Measurements from ENCODE around the gene FOLR2. TPM values are rescaled to one million over a fixed set of nuclear protein-coding genes. Genes with fewer than 3 reads are reported as not detected.
"Not testable (repeated sequence)": the region's sequence is repeated elsewhere in the genome, so short reads cannot be mapped to it uniquely, and the experiment has no call there.

The FOLR2 gene
- total RNA-seq, 4 donors from 2014 or later: 6.4 to 16.1 (median 8.6) TPM; not detected in 1

DNA sequence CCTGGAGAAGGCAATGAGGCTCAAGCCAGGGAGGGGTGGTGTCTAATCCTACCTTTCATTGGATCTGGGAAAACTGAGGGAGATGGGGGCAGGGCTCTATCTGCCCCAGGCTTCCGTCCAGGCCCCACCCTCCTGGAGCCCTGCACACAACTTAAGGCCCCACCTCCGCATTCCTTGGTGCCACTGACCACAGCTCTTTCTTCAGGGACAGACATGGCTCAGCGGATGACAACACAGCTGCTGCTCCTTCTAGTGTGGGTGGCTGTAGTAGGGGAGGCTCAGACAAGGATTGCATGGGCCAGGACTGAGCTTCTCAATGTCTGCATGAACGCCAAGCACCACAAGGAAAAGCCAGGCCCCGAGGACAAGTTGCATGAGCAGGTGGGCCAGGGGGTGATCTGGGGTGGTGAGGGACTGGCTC lies 24.6 kb upstream of the FOLR2 start, which contains the start of gene FOLR1:
Gene FOLR1, plus strand, starts transcription at position 180 of the 421 bp plus-strand sequence. Its CDS starts 34 bp downstream, at position 214.
- no peak for DNase-seq
- peaks cover 0 to 3% (median 0%) of the 10 kb centered on the region in 4 donors for H3K4me1 ChIP-seq
- intact Hi-C loops (cut with DNase I; ENCODE audit: low total_unique reads) (no loop called here), in situ Hi-C loops (cut with MboI; ENCODE audit: low pct_ligation_motif_present in 1 of 4, low pct_unique_long_range_greater_than_20kb in 1 of 4, low sequenced_read_pairs in 3 of 4) (no loop called here)
- H3K4me3 ChIP-seq: no peak within 1 kb of the TSS
- H3K9me3 ChIP-seq: no peaks in the 10 kb centered on the region
- no peak for TF ChIP-seq POLR2AphosphoS5 (IDR thresholded peaks at IDR 0.05)
- no peaks in the 10 kb centered on the region for H3K36me3 ChIP-seq
- 80 to 100% methylated on average over 1 to 5 of the region's 5 CpGs for WGBS, 2 donors (ENCODE audit: low coverage in 1 of 2)
- no peak within 1 kb of the TSS for H3K27ac ChIP-seq
- no peaks in the 10 kb centered on the region for H3K27me3 ChIP-seq

DNA sequence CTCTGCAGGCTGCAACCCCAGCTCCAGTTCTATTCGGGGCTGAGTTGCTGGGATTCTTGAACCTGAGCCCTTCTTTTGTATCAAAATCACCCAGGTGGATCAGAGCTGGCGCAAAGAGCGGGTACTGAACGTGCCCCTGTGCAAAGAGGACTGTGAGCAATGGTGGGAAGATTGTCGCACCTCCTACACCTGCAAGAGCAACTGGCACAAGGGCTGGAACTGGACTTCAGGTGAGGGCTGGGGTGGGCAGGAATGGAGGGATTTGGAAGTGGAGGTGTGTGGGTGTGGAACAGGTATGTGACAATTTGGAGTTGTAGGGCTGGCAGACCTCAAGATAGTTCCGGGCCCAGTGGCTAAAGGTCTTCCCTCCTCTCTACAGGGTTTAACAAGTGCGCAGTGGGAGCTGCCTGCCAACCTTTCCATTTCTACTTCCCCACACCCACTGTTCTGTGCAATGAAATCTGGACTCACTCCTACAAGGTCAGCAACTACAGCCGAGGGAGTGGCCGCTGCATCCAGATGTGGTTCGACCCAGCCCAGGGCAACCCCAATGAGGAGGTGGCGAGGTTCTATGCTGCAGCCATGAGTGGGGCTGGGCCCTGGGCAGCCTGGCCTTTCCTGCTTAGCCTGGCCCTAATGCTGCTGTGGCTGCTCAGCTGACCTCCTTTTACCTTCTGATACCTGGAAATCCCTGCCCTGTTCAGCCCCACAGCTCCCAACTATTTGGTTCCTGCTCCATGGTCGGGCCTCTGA lies 20.9 kb upstream of the FOLR2 start:
- no peaks in the 10 kb centered on the region for H3K36me3 ChIP-seq
- 90% methylated on average over 11 of the region's 12 CpGs; no CpG with 5 or more reads in 1 of the 2 donors for WGBS, 2 donors (ENCODE audit: low coverage in 1 of 2)
- intact Hi-C loops (cut with DNase I; ENCODE audit: low total_unique reads): no loop called here
- H3K9me3 ChIP-seq: no peaks in the 10 kb centered on the region
- DNase-seq: no peak
- no peaks in the 10 kb centered on the region for H3K27me3 ChIP-seq
- H3K27ac ChIP-seq: no peak overlapping the region
- in situ Hi-C loops (cut with MboI; ENCODE audit: low pct_ligation_motif_present in 1 of 4, low pct_unique_long_range_greater_than_20kb in 1 of 4, low sequenced_read_pairs in 3 of 4): no loop called here
- no peak for TF ChIP-seq EP300 (IDR thresholded peaks at IDR 0.05; ENCODE audit: low read depth)
- TF ChIP-seq, protein P1, sequence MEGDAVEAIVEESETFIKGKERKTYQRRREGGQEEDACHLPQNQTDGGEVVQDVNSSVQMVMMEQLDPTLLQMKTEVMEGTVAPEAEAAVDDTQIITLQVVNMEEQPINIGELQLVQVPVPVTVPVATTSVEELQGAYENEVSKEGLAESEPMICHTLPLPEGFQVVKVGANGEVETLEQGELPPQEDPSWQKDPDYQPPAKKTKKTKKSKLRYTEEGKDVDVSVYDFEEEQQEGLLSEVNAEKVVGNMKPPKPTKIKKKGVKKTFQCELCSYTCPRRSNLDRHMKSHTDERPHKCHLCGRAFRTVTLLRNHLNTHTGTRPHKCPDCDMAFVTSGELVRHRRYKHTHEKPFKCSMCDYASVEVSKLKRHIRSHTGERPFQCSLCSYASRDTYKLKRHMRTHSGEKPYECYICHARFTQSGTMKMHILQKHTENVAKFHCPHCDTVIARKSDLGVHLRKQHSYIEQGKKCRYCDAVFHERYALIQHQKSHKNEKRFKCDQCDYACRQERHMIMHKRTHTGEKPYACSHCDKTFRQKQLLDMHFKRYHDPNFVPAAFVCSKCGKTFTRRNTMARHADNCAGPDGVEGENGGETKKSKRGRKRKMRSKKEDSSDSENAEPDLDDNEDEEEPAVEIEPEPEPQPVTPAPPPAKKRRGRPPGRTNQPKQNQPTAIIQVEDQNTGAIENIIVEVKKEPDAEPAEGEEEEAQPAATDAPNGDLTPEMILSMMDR (IDR thresholded peaks at IDR 0.05): no peak
- TF ChIP-seq POLR2A (IDR thresholded peaks at IDR 0.05): no peak
- TF ChIP-seq POLR2AphosphoS5 (IDR thresholded peaks at IDR 0.05): no peak
- H3K4me1 ChIP-seq: no peaks in the 10 kb centered on the region
- no peak overlapping the region for H3K4me3 ChIP-seq

DNA sequence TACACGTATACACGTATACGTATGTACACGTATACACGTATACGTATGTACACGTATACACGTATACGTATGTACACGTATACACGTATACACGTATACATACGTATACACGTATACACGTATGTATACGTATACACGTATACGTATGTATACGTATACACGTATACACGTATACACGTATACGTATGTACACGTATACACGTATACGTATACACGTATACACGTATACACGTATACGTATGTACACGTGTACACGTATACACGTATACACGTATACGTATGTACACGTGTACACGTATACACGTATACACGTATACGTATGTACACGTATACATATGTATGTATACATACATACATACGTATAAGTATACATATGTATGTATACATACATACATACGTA lies 15.1 kb upstream of the FOLR2 start:
- H3K27me3 ChIP-seq; H3K9me3 ChIP-seq; H3K27ac ChIP-seq; DNase-seq; H3K4me3 ChIP-seq; H3K36me3 ChIP-seq; intact Hi-C loops (cut with DNase I; ENCODE audit: low total_unique reads); in situ Hi-C loops (cut with MboI; ENCODE audit: low pct_ligation_motif_present in 1 of 4, low pct_unique_long_range_greater_than_20kb in 1 of 4, low sequenced_read_pairs in 3 of 4); H3K4me1 ChIP-seq: not testable (repeated sequence)
- 92 to 94% methylated on average over 21 to 43 of the region's 43 CpGs for WGBS, 2 donors (ENCODE audit: low coverage in 1 of 2)

DNA sequence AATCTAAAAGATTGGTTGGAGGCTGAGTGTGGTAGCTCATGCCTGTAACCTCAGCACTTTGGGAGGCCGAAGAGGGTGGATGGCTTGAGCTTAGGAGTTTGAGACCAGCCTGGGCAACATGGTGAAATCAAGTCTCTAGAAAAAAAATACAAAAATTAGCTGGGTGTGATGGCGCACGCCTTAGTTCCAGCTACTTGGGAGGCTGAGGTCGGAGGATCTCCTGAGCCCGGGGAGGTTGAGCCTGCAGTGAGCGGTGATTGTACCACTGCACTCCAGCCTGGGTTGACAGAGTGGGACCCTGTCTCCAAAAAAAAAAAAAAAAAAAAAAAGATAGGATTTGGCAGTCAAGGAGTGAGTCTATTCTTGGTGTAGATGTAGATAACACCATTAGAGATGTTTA lies 14.0 kb upstream of the FOLR2 start:
- Histone ChIP-seq H3K27me3 (no peaks in the 10 kb centered on the region), H3K27ac (no peak overlapping the region), H3K9me3 (no peaks in the 10 kb centered on the region), H3K4me3 (no peak overlapping the region), H3K36me3 (no peaks in the 10 kb centered on the region), H3K4me1 (no peaks in the 10 kb centered on the region)
- no peak for TF ChIP-seq POLR2AphosphoS5 (IDR thresholded peaks at IDR 0.05)
- no peak for TF ChIP-seq EP300 (IDR thresholded peaks at IDR 0.05; ENCODE audit: low read depth)
- TF ChIP-seq, protein P1 (IDR thresholded peaks at IDR 0.05): no peak
- no peak for TF ChIP-seq POLR2A (IDR thresholded peaks at IDR 0.05)
- in situ Hi-C loops (cut with MboI; ENCODE audit: low pct_ligation_motif_present in 1 of 4, low pct_unique_long_range_greater_than_20kb in 1 of 4, low sequenced_read_pairs in 3 of 4) (no loop called here), intact Hi-C loops (cut with DNase I; ENCODE audit: low total_unique reads) (no loop called here)
- no peak for DNase-seq
- 98 to 100% methylated on average over 6 of the region's 6 CpGs for WGBS, 2 donors (ENCODE audit: low coverage in 1 of 2)

DNA sequence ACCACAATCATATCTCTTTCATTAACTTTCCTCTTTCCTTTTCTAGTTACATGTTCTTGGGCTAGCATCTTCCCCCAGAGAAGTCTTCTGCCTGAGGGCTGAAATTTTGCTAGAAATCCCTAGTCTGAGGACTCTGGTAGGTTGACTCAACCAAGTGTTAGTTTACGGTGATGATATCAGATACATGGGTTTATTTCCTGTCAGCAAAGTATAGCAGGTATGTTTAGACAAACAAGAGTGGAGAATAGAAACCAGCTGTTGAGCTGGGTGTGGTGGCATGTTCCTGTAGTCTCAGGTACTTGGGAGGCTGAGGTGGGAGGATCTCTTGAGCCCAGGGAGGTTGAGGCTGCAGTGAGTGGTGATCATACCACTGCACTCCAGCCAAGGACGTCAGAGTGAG lies 13.4 kb upstream of the FOLR2 start:
- Histone ChIP-seq H3K4me3 (no peak overlapping the region), H3K27me3 (no peaks in the 10 kb centered on the region), H3K4me1 (no peaks in the 10 kb centered on the region), H3K36me3 (no peaks in the 10 kb centered on the region), H3K9me3 (no peaks in the 10 kb centered on the region), H3K27ac (no peak overlapping the region)
- no peak for DNase-seq
- in situ Hi-C loops (cut with MboI; ENCODE audit: low pct_ligation_motif_present in 1 of 4, low pct_unique_long_range_greater_than_20kb in 1 of 4, low sequenced_read_pairs in 3 of 4): no loop called here
- 49% methylated on average over 2 of the region's 2 CpGs; no CpG with 5 or more reads in 1 of the 2 donors for WGBS, 2 donors (ENCODE audit: low coverage in 1 of 2)
- intact Hi-C loops (cut with DNase I; ENCODE audit: low total_unique reads): no loop called here
- TF ChIP-seq POLR2AphosphoS5 (IDR thresholded peaks at IDR 0.05) (no peak), EP300 (IDR thresholded peaks at IDR 0.05; ENCODE audit: low read depth) (no peak), POLR2A (IDR thresholded peaks at IDR 0.05) (no peak)
- TF ChIP-seq, protein P1 (IDR thresholded peaks at IDR 0.05): no peak
